NCI-H446 (cell line): ENCODE data around the gene VPS18.
"Not testable (repeated sequence)": the region's sequence is repeated elsewhere in the genome, so short reads cannot be mapped to it uniquely, and the experiment has no call there.

Experiments
- DNase-seq, 2 experiments: peaks; one replicate each; lab custom pipeline; 2025; lab: John Stamatoyannopoulos, UW

VPS18 gene

GRCh38 chr15:40893733-40894680, at the start of gene VPS18:
TSS of gene VPS18 (plus strand) at chr15:40894450. CDS start at chr15:40894769, 319 bp downstream.
- peak; percentile 84 to 97 for DNase-seq

- no peak for DNase-seq
Observed at GRCh38 chr15:40844696-40845030, 49.6 kb upstream of the VPS18 start.

DNA sequence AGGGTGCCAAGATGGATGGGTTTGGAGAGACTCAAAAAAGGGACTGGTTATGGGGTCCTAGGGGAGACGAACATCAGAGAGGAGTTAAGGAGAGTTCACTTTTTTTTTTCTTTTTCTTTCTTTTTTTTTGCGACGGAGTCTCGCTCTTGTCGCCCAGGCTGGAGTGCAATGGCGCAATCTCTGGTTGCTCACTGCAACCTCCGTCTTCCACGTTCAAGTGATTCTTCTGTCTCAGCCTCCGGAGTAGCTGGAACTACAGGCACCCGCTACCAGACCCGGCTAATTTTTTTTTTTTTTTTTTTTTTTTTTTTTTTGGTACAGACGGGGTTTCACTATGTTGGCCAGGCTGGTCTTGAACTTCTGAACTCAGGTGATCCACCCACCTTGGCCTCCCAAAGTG, 49.2 kb upstream of the VPS18 start:
- DNase-seq: no peak

- no peak for DNase-seq
Observed at GRCh38 chr15:40845511-40846284, 48.6 kb upstream of the VPS18 start.

- no peak for DNase-seq
Observed at GRCh38 chr15:40846841-40847222, 47.4 kb upstream of the VPS18 start.

DNA sequence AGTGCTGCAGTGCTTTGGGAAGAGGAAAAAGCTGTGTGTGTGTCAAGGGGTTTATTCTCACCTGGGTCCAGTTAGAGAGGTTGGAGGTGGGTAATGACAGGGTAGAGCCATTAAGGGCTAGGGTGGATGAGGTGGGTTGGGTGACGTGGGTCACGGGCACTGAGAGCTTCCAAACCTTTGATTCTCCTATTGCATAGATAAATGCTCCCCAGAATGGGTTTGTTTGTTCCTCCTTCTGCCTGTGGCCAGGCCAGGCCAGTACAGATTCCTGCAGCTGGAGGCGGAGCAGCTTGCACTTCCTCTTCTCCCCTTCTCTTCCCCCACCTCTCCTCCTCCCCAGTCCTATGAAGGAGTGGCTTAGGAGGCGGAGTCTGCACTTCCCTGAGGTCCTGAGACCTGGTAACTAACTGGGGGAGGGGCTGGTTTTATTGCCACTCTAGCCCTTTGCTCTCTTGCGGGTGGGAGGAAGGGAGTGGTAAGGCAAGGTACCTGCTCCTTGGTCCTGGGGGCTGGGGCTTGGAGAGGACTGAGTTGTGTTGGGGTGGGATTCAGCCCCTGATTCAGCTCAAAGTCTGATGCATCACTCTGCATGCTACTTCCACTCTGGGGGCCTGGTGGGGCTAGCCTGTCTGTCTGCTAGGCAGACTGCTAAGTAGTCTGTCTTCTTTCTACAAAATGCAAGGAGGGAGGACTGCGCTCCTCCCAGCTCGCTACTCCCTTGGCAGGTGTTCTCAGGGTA, 46.9 kb upstream of the VPS18 start:
- no peak for DNase-seq

DNA sequence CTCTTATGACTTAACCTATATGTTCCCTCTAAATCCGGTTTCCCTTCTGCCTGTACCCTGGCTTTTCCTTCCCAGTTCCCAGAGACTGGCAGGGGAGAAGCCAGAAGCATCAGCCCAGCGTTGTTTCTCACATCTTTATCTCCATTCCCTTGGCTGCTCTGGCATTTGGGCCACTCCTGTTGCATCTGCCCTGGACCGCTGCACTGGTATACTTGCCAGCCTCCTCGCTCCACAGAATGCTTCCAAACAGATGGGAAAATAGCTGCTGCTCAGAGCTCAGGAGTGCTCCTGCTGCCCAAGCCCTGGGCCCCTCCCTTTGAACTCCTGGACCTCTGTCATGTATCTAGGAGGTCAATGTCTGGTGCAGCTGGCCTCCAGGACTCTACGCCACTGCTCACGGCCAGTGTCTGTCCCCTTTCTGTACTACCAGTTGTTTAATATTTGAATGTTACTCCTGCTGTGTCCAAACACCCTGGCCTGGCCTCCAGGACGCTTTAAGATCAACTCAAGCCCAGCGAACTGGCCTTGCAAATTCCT, 43.6 kb upstream of the VPS18 start:
- no peak for DNase-seq

DNA sequence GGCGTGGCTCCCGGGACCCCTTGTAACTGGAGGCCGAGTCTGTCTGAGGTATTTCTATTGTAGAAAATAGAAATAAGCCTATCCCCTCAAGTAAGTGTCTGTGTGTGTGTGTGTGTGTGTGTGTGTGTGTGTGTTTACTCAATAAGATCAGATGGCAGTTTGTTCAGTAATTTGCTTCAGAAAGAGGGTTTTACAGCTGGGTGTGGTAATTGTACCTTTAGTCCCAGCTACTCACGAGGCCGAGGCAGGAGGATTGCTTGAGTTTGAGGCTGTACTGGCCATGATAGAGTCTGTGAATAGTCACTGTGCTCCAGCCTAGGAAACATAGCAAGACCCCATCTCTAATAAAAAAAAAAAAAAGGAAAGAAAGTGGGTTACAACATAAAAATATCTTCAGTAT, 41.7 kb upstream of the VPS18 start:
- DNase-seq: no peak

GRCh38 chr15:40853241-40853890, 40.9 kb upstream of the VPS18 start:
- DNase-seq: no peak

GRCh38 chr15:40854161-40854560, 40.1 kb upstream of the VPS18 start:
- DNase-seq: no peak

- no peak for DNase-seq
Observed at GRCh38 chr15:40855706-40856234, 38.5 kb upstream of the VPS18 start.

- DNase-seq: no peak
Observed at GRCh38 chr15:40856746-40857145, 37.5 kb upstream of the VPS18 start.

GRCh38 chr15:40857601-40858341, 36.5 kb upstream of the VPS18 start:
- peak; percentile 37 to 76 for DNase-seq

GRCh38 chr15:40858706-40859105, 35.5 kb upstream of the VPS18 start:
- no peak for DNase-seq

- DNase-seq: peak; percentile 14 to 52
Observed at GRCh38 chr15:40859206-40859851, 34.9 kb upstream of the VPS18 start.

- DNase-seq: not testable (repeated sequence)
Observed at GRCh38 chr15:40861147-40861546, 33.1 kb upstream of the VPS18 start.

- no peak for DNase-seq
Observed at GRCh38 chr15:40863660-40864270, 30.5 kb upstream of the VPS18 start.

DNA sequence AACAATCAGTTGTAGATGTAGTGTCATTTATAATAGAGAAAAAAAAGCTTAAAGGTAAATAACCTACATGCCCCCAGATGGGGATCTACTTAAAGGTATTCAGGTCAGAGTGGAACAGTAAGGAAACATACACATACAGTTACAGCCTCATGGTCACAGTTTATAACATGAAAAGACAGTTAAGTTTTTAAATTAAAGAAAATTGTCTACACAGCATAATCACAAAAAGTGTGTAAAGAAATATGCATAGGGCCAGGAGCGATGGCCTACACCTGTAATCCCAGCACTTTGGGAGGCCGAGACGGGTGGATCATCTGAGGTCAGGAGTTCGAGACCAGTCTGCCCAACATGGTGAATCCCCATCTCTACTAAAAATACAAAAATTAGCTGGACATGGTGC, 27.1 kb upstream of the VPS18 start:
- no peak for DNase-seq

- DNase-seq: no peak
Observed at GRCh38 chr15:40869686-40870085, 24.6 kb upstream of the VPS18 start.

DNA sequence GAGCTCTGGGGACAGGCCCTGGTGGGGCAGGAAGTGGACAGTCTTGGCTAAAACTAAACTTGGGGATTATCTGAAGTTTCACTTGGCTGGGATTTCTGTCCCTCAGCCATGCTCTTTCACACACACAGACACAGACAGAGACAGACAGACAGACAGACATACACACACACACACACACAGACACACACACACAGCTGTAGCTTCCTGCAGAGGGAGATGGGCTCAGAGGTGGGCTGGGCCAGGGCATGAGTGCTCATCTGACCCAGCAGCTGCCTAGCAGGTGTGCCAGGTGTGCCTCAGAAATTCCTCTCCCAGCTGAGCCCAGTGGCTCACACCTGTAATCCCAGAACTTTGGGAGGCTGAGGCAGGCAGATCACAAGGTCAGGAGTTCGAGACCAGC, 23.5 kb upstream of the VPS18 start:
- no peak for DNase-seq
